ENCODE results near the gene PRKCA. TPM values are rescaled to one million over a fixed set of nuclear protein-coding genes. Genes with fewer than 3 reads are reported as not detected.

The PRKCA gene
- total RNA-seq, 1 donor from 2014 or later: 5.6 TPM

GRCh38 chr17:66807182-66807581 is 504.8 kb downstream of the PRKCA start:
- H3K27ac ChIP-seq (replicated peaks): no peak overlapping the region
- intact Hi-C loops (cut with micrococcal nuclease): no loop called here
- no peaks in the 10 kb centered on the region for H3K4me1 ChIP-seq
- TF ChIP-seq CTCF (IDR thresholded peaks at IDR 0.05; ENCODE audit: borderline replicate concordance): no peak
- no peak for DNase-seq
- no peak overlapping the region for H3K4me3 ChIP-seq
- no peaks in the 10 kb centered on the region for H3K36me3 ChIP-seq
- H3K9me3 ChIP-seq (replicated peaks): no peaks in the 10 kb centered on the region
- H3K27me3 ChIP-seq (ENCODE audit: low read depth): peaks cover 6% of the 10 kb centered on the region

GRCh38 chr17:66809408-66809807 is 507.0 kb downstream of the PRKCA start:
- Histone ChIP-seq H3K9me3 (replicated peaks) (no peaks in the 10 kb centered on the region), H3K4me3 (no peak overlapping the region), H3K27ac (replicated peaks) (no peak overlapping the region), H3K36me3 (no peaks in the 10 kb centered on the region), H3K4me1 (no peaks in the 10 kb centered on the region), H3K27me3 (ENCODE audit: low read depth) (peaks cover 27% of the 10 kb centered on the region)
- TF ChIP-seq CTCF (IDR thresholded peaks at IDR 0.05; ENCODE audit: borderline replicate concordance): no peak
- no peak for DNase-seq
- intact Hi-C loops (cut with micrococcal nuclease): no loop called here

- Histone ChIP-seq H3K36me3 (no peaks in the 10 kb centered on the region), H3K9me3 (replicated peaks) (no peaks in the 10 kb centered on the region), H3K27me3 (ENCODE audit: low read depth) (peaks cover 31% of the 10 kb centered on the region), H3K4me1 (no peaks in the 10 kb centered on the region), H3K27ac (replicated peaks) (no peak overlapping the region), H3K4me3 (no peak overlapping the region)
- intact Hi-C loops (cut with micrococcal nuclease): no loop called here
- no peak for TF ChIP-seq CTCF (IDR thresholded peaks at IDR 0.05; ENCODE audit: borderline replicate concordance)
- no peak for DNase-seq
Measured at GRCh38 chr17:66810951-66811682, 508.7 kb downstream of the PRKCA start.

GRCh38 chr17:66811683-66812054 is 509.3 kb downstream of the PRKCA start:
- Histone ChIP-seq H3K27ac (replicated peaks) (no peak overlapping the region), H3K27me3 (ENCODE audit: low read depth) (peaks cover 31% of the 10 kb centered on the region), H3K9me3 (replicated peaks) (no peaks in the 10 kb centered on the region), H3K4me3 (no peak overlapping the region), H3K36me3 (no peaks in the 10 kb centered on the region), H3K4me1 (no peaks in the 10 kb centered on the region)
- no peak for TF ChIP-seq CTCF (IDR thresholded peaks at IDR 0.05; ENCODE audit: borderline replicate concordance)
- intact Hi-C loops (cut with micrococcal nuclease): no loop called here
- DNase-seq: no peak

GRCh38 chr17:66812571-66812970 is 510.2 kb downstream of the PRKCA start:
- DNase-seq: no peak
- no peak for TF ChIP-seq CTCF (IDR thresholded peaks at IDR 0.05; ENCODE audit: borderline replicate concordance)
- Histone ChIP-seq H3K27me3 (ENCODE audit: low read depth) (peaks cover 40% of the 10 kb centered on the region), H3K27ac (replicated peaks) (no peak overlapping the region), H3K36me3 (no peaks in the 10 kb centered on the region), H3K4me1 (no peaks in the 10 kb centered on the region), H3K9me3 (replicated peaks) (peaks cover 4% of the 10 kb centered on the region), H3K4me3 (no peak overlapping the region)
- intact Hi-C loops (cut with micrococcal nuclease): no loop called here
